Measurements from ENCODE around the gene SGCG. TPM values are rescaled to one million over a fixed set of nuclear protein-coding genes. Genes with fewer than 3 reads are reported as not detected.

The SGCG gene
- total and polyA plus RNA-seq, 10 of the 15 experiments (the other 5 are each of a cell fraction or from before 2014, with no cell fraction given): not detected

GRCh38 chr13:23289917-23290357, 109.2 kb downstream of the SGCG start (continued):
- TF ChIP-seq BCLAF1 (IDR thresholded peaks at IDR 0.05): no peak

- WGBS (ENCODE audit: insufficient coverage, insufficient replicate concordance, low lambda C conversion rate, missing lambda C conversion rate): 8% methylated on average over 1 of the region's 1 CpG
- Histone ChIP-seq H3K27me3 (replicated peaks in 1 of 2; ENCODE audit: control insufficient read depth in 2 of 2, insufficient read depth in 2 of 2, low read length in 1 of 2) (no peaks in the 10 kb centered on the region), H3K4me3 (no peak overlapping the region), H3K36me3 (ENCODE audit: control insufficient read depth in 2 of 2, insufficient read depth in 2 of 2, low read length in 1 of 2) (no peaks in the 10 kb centered on the region), H3K79me2 (ENCODE audit: control insufficient read depth, insufficient read depth, low read length) (no peaks in the 10 kb centered on the region), H3K9me3 (replicated peaks; ENCODE audit: control insufficient read depth, insufficient read depth, low read length) (no peaks in the 10 kb centered on the region), H4K20me1 (ENCODE audit: control insufficient read depth, insufficient read depth) (no peaks in the 10 kb centered on the region), H3K4me2 (ENCODE audit: control insufficient read depth, insufficient read depth) (no peak overlapping the region), H3K27ac (ENCODE audit: control insufficient read depth, insufficient read depth) (no peak overlapping the region), H3K4me1 (ENCODE audit: control insufficient read depth, insufficient read depth, low read length) (no peaks in the 10 kb centered on the region), H3K9ac (ENCODE audit: control insufficient read depth, insufficient read depth, low read length) (no peak overlapping the region), H2AFZ (ENCODE audit: control insufficient read depth, low read depth, low read length) (no peak overlapping the region)
- no peak for ATAC-seq
- FAIRE-seq: no peak
- intact Hi-C loops (cut with micrococcal nuclease; ENCODE audit: unreplicated experiment) (no loop called here), in situ Hi-C loops (cut with MboI) (no loop called here)
- no TSS peak for BruUV-seq (replicated peaks)
- ChIA-PET CTCF (interaction anchor here (0.6 kb wide), 1 partner anchor 455 kb away, joined by 3 read pairs; no protein-coding TSS in a partner anchor), POLR2A (no interaction called here), SMC1A (ENCODE audit: uncharacterized antibody, unreplicated experiment) (no interaction called here), RAD21 (ENCODE audit: unreplicated experiment) (no interaction called here)
- no peak for DNase-seq (ENCODE audit: low read depth, low spot score)
- no peak for TF ChIP-seq MLLT1 (IDR thresholded peaks at IDR 0.05)
- TF ChIP-seq PML (IDR thresholded peaks at IDR 0.05; ENCODE audit: low read length): no peak
- no peak for TF ChIP-seq ZNF592 (IDR thresholded peaks at IDR 0.05)
- no peak for TF ChIP-seq CHD1 (IDR thresholded peaks at IDR 0.05; ENCODE audit: low read depth, low read length)
- no peak for TF ChIP-seq DPF2 (IDR thresholded peaks at IDR 0.05)
- no peak for TF ChIP-seq EED (IDR thresholded peaks at IDR 0.05; ENCODE audit: low read depth)
- TF ChIP-seq RELB (IDR thresholded peaks at IDR 0.05; ENCODE audit: low read depth): no peak
- no peak for TF ChIP-seq BACH1 (IDR thresholded peaks at IDR 0.05; ENCODE audit: borderline replicate concordance)
- TF ChIP-seq PBX3 (IDR thresholded peaks at IDR 0.05; ENCODE audit: insufficient replicate concordance, low read depth, low read length): no peak
- TF ChIP-seq ZNF384 (IDR thresholded peaks at IDR 0.05; ENCODE audit: borderline replicate concordance, low read depth, low read length): no peak
- TF ChIP-seq YY1 (IDR thresholded peaks at IDR 0.05; ENCODE audit: low read depth, low read length): no peak
Measured at GRCh38 chr13:23292586-23292985, 111.8 kb downstream of the SGCG start.

Measured in GM12878 (cell line).